ENCODE results near the gene TBC1D1. TPM values are rescaled to one million over a fixed set of nuclear protein-coding genes. Genes with fewer than 3 reads are reported as not detected.

Gene TBC1D1
- total and polyA plus RNA-seq, 4 experiments from 2014 or later: 15.3 to 46.7 (median 34.3) TPM

GRCh38 chr4:37953620-37954293 lies 62.9 kb downstream of the TBC1D1 start:
- Histone ChIP-seq H3K27ac (ENCODE audit: low read depth, low read length) (no peak overlapping the region), H3K4me3 (ENCODE audit: low read length in 2 of 2) (no peak overlapping the region), H3K4me1 (ENCODE audit: insufficient read depth, low read length) (no peaks in the 10 kb centered on the region), H3K27me3 (ENCODE audit: insufficient read depth, low read length) (no peaks in the 10 kb centered on the region), H3K36me3 (ENCODE audit: insufficient read depth, low read length) (no peaks in the 10 kb centered on the region), H3K9me3 (ENCODE audit: control insufficient read depth in 1 of 2, low read length in 2 of 2) (no peaks in the 10 kb centered on the region)
- Mint-ChIP-seq H3K4me1 (peaks cover 0 to 13% (median 10%) of the 10 kb centered on the region in 4 donors), H3K27me3 (no peaks in the 10 kb centered on the region), H3K4me3 (no peak overlapping the region), H3K27ac (peak overlapping the region in 2 of 7 donors; percentile 26 to 72), H3K36me3 (peaks cover 28 to 30% of the 10 kb centered on the region in 2 donors), H3K9me3 (peaks cover 0 to 2% (median 0%) of the 10 kb centered on the region in 8 donors)
- intact Hi-C loops (cut with micrococcal nuclease): no loop called here
- DNase-seq: no peak
- POLR2A ChIA-PET (ENCODE audit: partially characterized antibody): no interaction called here
- CTCF ChIA-PET (ENCODE audit: partially characterized antibody): no interaction called here

DNA sequence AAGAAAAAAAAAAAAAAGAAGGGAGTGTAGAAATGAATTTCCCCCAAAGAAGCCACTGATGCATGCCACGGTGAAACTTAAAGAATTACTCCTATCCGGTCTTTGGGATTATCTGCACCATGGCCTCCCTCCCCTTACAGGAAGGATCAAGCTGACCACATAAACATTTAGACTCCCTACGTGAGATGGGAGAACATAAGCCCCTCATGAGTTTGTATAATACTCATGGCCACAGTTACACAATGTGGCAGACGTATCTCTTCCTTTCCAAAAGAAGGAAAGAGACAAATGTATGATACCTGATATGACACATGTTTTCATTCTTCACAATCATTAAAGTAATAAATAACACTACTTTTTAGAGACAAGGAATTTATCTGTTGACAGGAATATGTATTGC lies 66.1 kb downstream of the TBC1D1 start:
- Mint-ChIP-seq H3K36me3 (peaks cover 15 to 27% of the 10 kb centered on the region in 2 donors), H3K9me3 (peaks cover 0 to 2% (median 0%) of the 10 kb centered on the region in 8 donors), H3K27ac (peak overlapping the region in 1 of 7 donors; percentile 53), H3K27me3 (no peaks in the 10 kb centered on the region), H3K4me1 (peaks cover 0 to 9% (median 6%) of the 10 kb centered on the region in 4 donors), H3K4me3 (no peak overlapping the region)
- CTCF ChIA-PET (ENCODE audit: partially characterized antibody): no interaction called here
- Histone ChIP-seq H3K9me3 (ENCODE audit: control insufficient read depth in 1 of 2, low read length in 2 of 2) (no peaks in the 10 kb centered on the region), H3K4me1 (ENCODE audit: insufficient read depth, low read length) (no peaks in the 10 kb centered on the region), H3K36me3 (ENCODE audit: insufficient read depth, low read length) (no peaks in the 10 kb centered on the region), H3K27ac (ENCODE audit: low read depth, low read length) (no peak overlapping the region), H3K27me3 (ENCODE audit: insufficient read depth, low read length) (no peaks in the 10 kb centered on the region), H3K4me3 (ENCODE audit: low read length in 2 of 2) (no peak overlapping the region)
- intact Hi-C loops (cut with micrococcal nuclease): no loop called here
- DNase-seq: no peak
- POLR2A ChIA-PET (ENCODE audit: partially characterized antibody): no interaction called here

GRCh38 chr4:37958932-37959331 lies 68.0 kb downstream of the TBC1D1 start:
- intact Hi-C loops (cut with micrococcal nuclease): no loop called here
- Mint-ChIP-seq H3K4me3 (no peak overlapping the region), H3K9me3 (peaks cover 0 to 2% (median 0%) of the 10 kb centered on the region in 8 donors), H3K36me3 (peaks cover 4 to 15% of the 10 kb centered on the region in 2 donors), H3K27me3 (no peaks in the 10 kb centered on the region), H3K27ac (no peak overlapping the region), H3K4me1 (peaks cover 4 to 12% (median 7%) of the 10 kb centered on the region in 4 donors)
- no peak for DNase-seq
- no peaks in the 10 kb centered on the region for H3K36me3 ChIP-seq (ENCODE audit: insufficient read depth, low read length)
- H3K9me3 ChIP-seq (ENCODE audit: control insufficient read depth in 1 of 2, low read length in 2 of 2): no peaks in the 10 kb centered on the region
- no peak overlapping the region for H3K27ac ChIP-seq (ENCODE audit: low read depth, low read length)
- no peaks in the 10 kb centered on the region for H3K27me3 ChIP-seq (ENCODE audit: insufficient read depth, low read length)
- no peak overlapping the region for H3K4me3 ChIP-seq (ENCODE audit: low read length in 2 of 2)
- H3K4me1 ChIP-seq (ENCODE audit: insufficient read depth, low read length): no peaks in the 10 kb centered on the region
- ChIA-PET POLR2A (ENCODE audit: partially characterized antibody) (no interaction called here), CTCF (ENCODE audit: partially characterized antibody) (no interaction called here)

- Histone ChIP-seq H3K4me1 (ENCODE audit: insufficient read depth, low read length) (no peaks in the 10 kb centered on the region), H3K36me3 (ENCODE audit: insufficient read depth, low read length) (no peaks in the 10 kb centered on the region), H3K27me3 (ENCODE audit: insufficient read depth, low read length) (no peaks in the 10 kb centered on the region), H3K27ac (ENCODE audit: low read depth, low read length) (no peak within 1 kb of the TSS), H3K9me3 (ENCODE audit: control insufficient read depth in 1 of 2, low read length in 2 of 2) (no peaks in the 10 kb centered on the region), H3K4me3 (ENCODE audit: low read length in 2 of 2) (no peak within 1 kb of the TSS)
- Mint-ChIP-seq H3K4me3 (no peak within 1 kb of the TSS), H3K27ac (peak within 1 kb of the TSS in 2 of 7 donors; percentile 25 to 52), H3K27me3 (no peaks in the 10 kb centered on the region), H3K9me3 (peaks cover 0 to 2% (median 0%) of the 10 kb centered on the region in 8 donors), H3K4me1 (peaks cover 5 to 8% (median 7%) of the 10 kb centered on the region in 4 donors), H3K36me3 (peaks cover 4 to 15% of the 10 kb centered on the region in 2 donors)
- intact Hi-C loops (cut with micrococcal nuclease): no loop called here
- ChIA-PET POLR2A (ENCODE audit: partially characterized antibody) (no interaction called here), CTCF (ENCODE audit: partially characterized antibody) (interaction anchor here (1.8 kb wide), 1 partner anchor 10 kb away, joined by 5 read pairs; no protein-coding TSS in a partner anchor)
- no peak for DNase-seq
Observed at GRCh38 chr4:37960098-37960497, 69.2 kb downstream of the TBC1D1 start, which contains the start of gene PTTG2. PTTG2 (plus strand) TSS chr4:37960398; CDS start chr4:37960435, 37 bp downstream.

- intact Hi-C loops (cut with micrococcal nuclease): no loop called here
- no peak for DNase-seq
- Histone ChIP-seq H3K36me3 (ENCODE audit: insufficient read depth, low read length) (no peaks in the 10 kb centered on the region), H3K4me1 (ENCODE audit: insufficient read depth, low read length) (no peaks in the 10 kb centered on the region), H3K9me3 (ENCODE audit: control insufficient read depth in 1 of 2, low read length in 2 of 2) (no peaks in the 10 kb centered on the region), H3K27ac (ENCODE audit: low read depth, low read length) (no peak overlapping the region), H3K4me3 (ENCODE audit: low read length in 2 of 2) (no peak overlapping the region), H3K27me3 (ENCODE audit: insufficient read depth, low read length) (no peaks in the 10 kb centered on the region)
- Mint-ChIP-seq H3K27me3 (no peaks in the 10 kb centered on the region), H3K27ac (peak overlapping the region in 1 of 7 donors; percentile 52), H3K4me1 (peaks cover 5 to 12% (median 6%) of the 10 kb centered on the region in 4 donors), H3K36me3 (peaks cover 4 to 15% of the 10 kb centered on the region in 2 donors), H3K4me3 (no peak overlapping the region), H3K9me3 (peaks cover 0 to 2% (median 0%) of the 10 kb centered on the region in 8 donors)
- POLR2A ChIA-PET (ENCODE audit: partially characterized antibody): no interaction called here
- CTCF ChIA-PET (ENCODE audit: partially characterized antibody): interaction anchor here (0.9 to 1.8 kb wide), 2 partner anchors 9 to 167 kb away, joined by 3 to 5 read pairs; no protein-coding TSS in a partner anchor
Observed at GRCh38 chr4:37960679-37961450, 70.0 kb downstream of the TBC1D1 start.

GRCh38 chr4:37964734-37965457 lies 74.0 kb downstream of the TBC1D1 start:
- no peak overlapping the region for H3K27ac ChIP-seq (ENCODE audit: low read depth, low read length)
- CTCF ChIA-PET (ENCODE audit: partially characterized antibody): no interaction called here

DNA sequence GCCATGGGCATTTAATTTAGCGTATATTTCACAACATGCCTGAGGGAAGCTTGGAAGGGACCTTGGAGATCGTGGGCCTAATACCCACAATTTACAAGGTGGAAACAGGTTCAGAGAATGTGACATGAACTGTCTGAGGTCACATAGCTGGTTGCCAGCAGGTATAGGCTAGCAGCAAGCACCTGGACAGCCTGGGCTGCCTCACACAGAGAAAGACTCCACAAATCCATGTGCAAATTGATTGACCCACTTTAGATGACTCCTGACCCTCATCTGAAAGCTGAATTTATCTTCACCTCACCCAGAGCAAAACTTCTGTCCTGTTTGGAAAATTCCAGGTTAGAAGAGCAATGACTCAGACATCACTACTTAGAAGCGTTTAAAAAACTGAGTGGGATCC lies 75.2 kb downstream of the TBC1D1 start:
- POLR2A ChIA-PET (ENCODE audit: partially characterized antibody): no interaction called here
- DNase-seq: no peak
- Mint-ChIP-seq H3K27me3 (no peaks in the 10 kb centered on the region), H3K36me3 (peaks cover 1 to 8% of the 10 kb centered on the region in 2 donors), H3K27ac (peak overlapping the region in 1 of 7 donors; percentile 61), H3K4me1 (peaks cover 11 to 17% (median 13%) of the 10 kb centered on the region in 4 donors), H3K4me3 (no peak overlapping the region), H3K9me3 (no peaks in the 10 kb centered on the region)
- Histone ChIP-seq H3K36me3 (ENCODE audit: insufficient read depth, low read length) (no peaks in the 10 kb centered on the region), H3K4me3 (ENCODE audit: low read length in 2 of 2) (no peak overlapping the region), H3K9me3 (ENCODE audit: control insufficient read depth in 1 of 2, low read length in 2 of 2) (no peaks in the 10 kb centered on the region), H3K27ac (ENCODE audit: low read depth, low read length) (no peak overlapping the region), H3K27me3 (ENCODE audit: insufficient read depth, low read length) (no peaks in the 10 kb centered on the region), H3K4me1 (ENCODE audit: insufficient read depth, low read length) (peaks cover 3% of the 10 kb centered on the region)
- intact Hi-C loops (cut with micrococcal nuclease): no loop called here
- CTCF ChIA-PET (ENCODE audit: partially characterized antibody): interaction anchor here (2.5 kb wide), 1 partner anchor 11 kb away, joined by 13 read pairs; no protein-coding TSS in a partner anchor

More at GRCh38 chr4:37964734-37965457, 74.0 kb downstream of the TBC1D1 start:
- Mint-ChIP-seq H3K9me3 (no peaks in the 10 kb centered on the region), H3K4me1 (peaks cover 5 to 12% (median 8%) of the 10 kb centered on the region in 4 donors), H3K36me3 (peaks cover 0 to 4% of the 10 kb centered on the region in 2 donors), H3K4me3 (no peak overlapping the region), H3K27me3 (no peaks in the 10 kb centered on the region), H3K27ac (peak overlapping the region in 2 of 7 donors; percentile 36 to 58)
- H3K36me3 ChIP-seq (ENCODE audit: insufficient read depth, low read length): no peaks in the 10 kb centered on the region
- no peaks in the 10 kb centered on the region for H3K27me3 ChIP-seq (ENCODE audit: insufficient read depth, low read length)
- intact Hi-C loops (cut with micrococcal nuclease): no loop called here
- POLR2A ChIA-PET (ENCODE audit: partially characterized antibody): no interaction called here
- no peak overlapping the region for H3K4me3 ChIP-seq (ENCODE audit: low read length in 2 of 2)
- no peaks in the 10 kb centered on the region for H3K9me3 ChIP-seq (ENCODE audit: control insufficient read depth in 1 of 2, low read length in 2 of 2)
- DNase-seq: no peak
- H3K4me1 ChIP-seq (ENCODE audit: insufficient read depth, low read length): no peaks in the 10 kb centered on the region

Measured in CD4-positive, alpha-beta memory T cell (primary cell).